Gastroesophageal sphincter (tissue), 3 donors: ENCODE measurements around the gene GPR171.

Experiments used
- CTCF ChIP-seq, 4 experiments: fragments of 200-600 bp in 2 of 4; fragments of 450-650 bp in 2 of 4; sonication (generic) in 1 of 4; IDR thresholded peaks; one replicate each; pipeline ENCODE4 v1.5.1; 2017 to 2019; ENCODE audit warnings: antibody characterized with exemption in 4 of 4, mild to moderate bottlenecking in 2 of 4, moderate library complexity in 2 of 4
- POLR2A ChIP-seq, 2 donors: fragments of 450-650 bp; IDR thresholded peaks; one replicate each; pipeline ENCODE4 v1.6.1; 2017; ENCODE audit warnings: antibody characterized with exemption in 2 of 2, mild to moderate bottlenecking in 2 of 2, moderate library complexity in 1 of 2

- TF ChIP-seq CTCF (IDR thresholded peaks at IDR 0.05) = no peak
- TF ChIP-seq POLR2A (IDR thresholded peaks at IDR 0.05) = no peak
These were observed 7.8 kb upstream of the GPR171 start for GRCh38 chr3:151210676-151211381.
